Muscle of leg (tissue), 11 donors: ENCODE results near the gene PDRG1. TPM values are rescaled to one million over a fixed set of nuclear protein-coding genes. Genes with fewer than 3 reads are reported as not detected.

Source experiments
- DNase-seq: peaks from one replicate; pipeline ENCODE4 v3.0.0; 2013
- H3K27ac ChIP-seq: one replicate; pipeline ENCODE4 v1.5.1; 2013; ENCODE audit warnings: mild to moderate bottlenecking, low read length, control low read depth
- H3K27me3 ChIP-seq: one replicate; pipeline ENCODE4 v1.6.1; 2013; ENCODE audit warnings: low read length; ENCODE audit not compliant: control insufficient read depth, insufficient read depth
- H3K36me3 ChIP-seq: one replicate; pipeline ENCODE4 v1.6.1; 2013; ENCODE audit warnings: low read length; ENCODE audit not compliant: control insufficient read depth, insufficient read depth
- H3K4me1 ChIP-seq: one replicate; pipeline ENCODE4 v1.6.1; 2013; ENCODE audit warnings: low read length; ENCODE audit not compliant: control insufficient read depth, insufficient read depth
- H3K4me3 ChIP-seq: one replicate; pipeline ENCODE4 v1.5.1; 2013; ENCODE audit warnings: low read length, control low read depth
- H3K9me3 ChIP-seq: replicated peaks from 2 replicates; pipeline ENCODE4 v1.6.1; 2013; ENCODE audit warnings: low read depth, low read length; ENCODE audit not compliant: control insufficient read depth
- WGBS: methylation state at CpG from one replicate; pipeline ENCODE4 v1.1.5; 2013; ENCODE audit warnings: missing lambda C conversion rate; ENCODE audit not compliant: insufficient coverage; 5-methylcytosine and 5-hydroxymethylcytosine counted together
- polyA plus RNA-seq, 8 donors: library from polyadenylated mRNA; unstranded; fragments of 120-200 nt; gene quantifications; one replicate each; pipeline versions ENCODE4 v1.2.1 to v1.2.3, GENCODE V29; 2013; ENCODE audit warnings: inconsistent platforms in 1 of 8, low replicate concordance in 1 of 8; ENCODE audit not compliant: insufficient read length in 8 of 8, insufficient read depth in 1 of 8
- total RNA-seq: library from RNA; stranded (reverse); fragments of 120-200 nt; gene quantifications from one replicate; pipeline ENCODE4 v1.2.4, GENCODE V29; 2013

The PDRG1 gene
- total and polyA plus RNA-seq, 9 donors: 10.9 to 18.8 (median 17.5) TPM

- no peak for DNase-seq
- no peaks in the 10 kb centered on the region for H3K27me3 ChIP-seq
- no peak overlapping the region for H3K27ac ChIP-seq
- H3K36me3 ChIP-seq: no peaks in the 10 kb centered on the region
- no peaks in the 10 kb centered on the region for H3K4me1 ChIP-seq
- H3K4me3 ChIP-seq: no peak overlapping the region
- H3K9me3 ChIP-seq: no peaks in the 10 kb centered on the region
- 63% methylated on average over 3 of the region's 4 CpGs for WGBS
Observed at GRCh38 chr20:31910071-31910803, 41.6 kb downstream of the PDRG1 start.

DNA sequence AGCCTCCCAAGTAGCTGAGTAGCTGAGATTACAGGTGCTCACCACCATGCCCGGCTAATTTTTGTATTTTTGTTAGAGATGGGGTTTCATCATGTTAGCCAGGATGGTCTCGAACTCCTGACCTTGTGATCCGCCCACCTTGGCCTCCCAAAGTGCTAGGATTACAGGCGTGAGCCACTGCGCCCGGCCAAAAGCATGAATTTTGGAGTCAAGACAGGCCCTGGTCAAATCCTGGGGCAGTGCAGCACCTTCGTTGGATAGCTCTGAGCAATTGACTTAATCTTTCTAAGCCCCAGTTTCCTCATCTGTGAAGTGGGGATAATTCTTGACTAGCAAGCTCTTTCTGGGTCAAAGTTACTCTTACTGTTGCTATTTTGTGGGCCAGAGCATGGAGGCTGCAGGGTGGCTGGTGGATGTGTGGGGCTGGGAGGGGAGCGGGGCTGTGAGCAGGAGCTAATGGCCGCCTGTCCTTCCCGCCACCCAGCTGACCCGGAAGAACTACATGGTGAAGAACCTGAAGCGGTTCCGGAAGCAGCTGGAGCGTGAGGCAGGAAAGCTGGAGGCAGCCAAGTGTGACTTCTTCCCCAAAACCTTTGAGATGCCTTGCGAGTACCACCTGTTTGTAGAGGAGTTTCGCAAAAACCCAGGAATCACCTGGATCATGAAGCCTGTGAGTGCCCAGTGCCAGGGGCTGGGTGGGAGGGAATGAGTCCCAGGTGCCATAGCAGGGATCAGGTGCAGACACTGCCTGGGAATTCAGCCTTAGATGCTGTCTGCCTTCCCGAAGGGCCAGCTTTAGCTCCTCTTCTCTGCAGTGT is 42.4 kb downstream of the PDRG1 start:
- no peaks in the 10 kb centered on the region for H3K36me3 ChIP-seq
- no peaks in the 10 kb centered on the region for H3K27me3 ChIP-seq
- WGBS: 85% methylated on average over 15 of the region's 17 CpGs
- DNase-seq: no peak
- H3K9me3 ChIP-seq: no peaks in the 10 kb centered on the region
- H3K4me3 ChIP-seq: no peak overlapping the region
- H3K4me1 ChIP-seq: no peaks in the 10 kb centered on the region
- H3K27ac ChIP-seq: no peak overlapping the region

GRCh38 chr20:31908424-31908823 is 43.4 kb downstream of the PDRG1 start:
- 86% methylated on average over 5 of the region's 11 CpGs for WGBS
- no peaks in the 10 kb centered on the region for H3K27me3 ChIP-seq

DNA sequence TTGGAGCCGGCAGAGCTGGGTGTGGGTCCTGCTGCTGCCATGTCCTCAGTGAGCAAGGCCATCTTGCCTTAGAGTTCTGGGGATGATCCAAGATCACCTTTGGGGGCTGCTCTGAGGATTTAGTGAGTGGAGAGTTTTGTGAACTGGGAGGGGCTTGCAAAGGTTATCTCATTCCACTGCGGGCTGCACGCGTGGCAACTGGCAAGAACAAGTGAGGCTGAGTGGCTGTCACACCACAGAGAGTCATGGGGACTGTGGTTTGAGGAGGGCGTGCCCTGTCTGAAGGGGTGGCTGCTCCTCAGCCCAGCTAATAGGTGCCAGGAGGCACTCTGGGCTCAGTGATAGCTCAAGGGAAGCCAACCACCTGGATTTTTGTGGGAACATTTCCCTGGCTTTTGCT is 43.8 kb downstream of the PDRG1 start:
- Histone ChIP-seq H3K4me3 (no peak overlapping the region), H3K27me3 (no peaks in the 10 kb centered on the region), H3K36me3 (no peaks in the 10 kb centered on the region), H3K9me3 (no peaks in the 10 kb centered on the region), H3K4me1 (no peaks in the 10 kb centered on the region), H3K27ac (no peak overlapping the region)
- no peak for DNase-seq
- WGBS: 92% methylated on average over 4 of the region's 5 CpGs

More at GRCh38 chr20:31908424-31908823, 43.4 kb downstream of the PDRG1 start:
- Histone ChIP-seq H3K4me3 (no peak overlapping the region), H3K27ac (no peak overlapping the region), H3K36me3 (no peaks in the 10 kb centered on the region), H3K4me1 (no peaks in the 10 kb centered on the region), H3K9me3 (no peaks in the 10 kb centered on the region)
- DNase-seq: no peak

DNA sequence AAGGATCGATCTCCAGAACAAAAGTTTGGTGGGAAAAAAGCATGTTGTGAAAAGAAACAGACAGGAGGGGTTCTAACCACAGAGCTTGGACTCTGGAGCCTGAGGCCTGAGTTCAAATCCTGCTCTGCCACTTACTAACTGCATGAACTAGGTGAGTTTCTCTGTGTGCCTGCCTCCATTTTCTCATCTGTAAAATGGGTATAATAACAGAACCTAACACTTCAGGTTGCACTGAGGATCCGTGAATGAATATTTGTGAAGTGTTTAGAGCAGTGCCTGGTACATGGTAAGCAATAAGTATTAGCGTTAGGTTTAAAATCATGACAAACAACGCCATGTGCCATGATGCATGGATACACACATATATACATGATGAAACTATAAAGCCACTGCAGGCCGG is 44.8 kb downstream of the PDRG1 start:
- H3K4me1 ChIP-seq: no peaks in the 10 kb centered on the region
- no peak for DNase-seq
- H3K4me3 ChIP-seq: no peak overlapping the region
- no peaks in the 10 kb centered on the region for H3K36me3 ChIP-seq
- H3K9me3 ChIP-seq: no peaks in the 10 kb centered on the region
- no peaks in the 10 kb centered on the region for H3K27me3 ChIP-seq
- WGBS: no CpG with 5 or more reads among the region's 5 CpGs
- no peak overlapping the region for H3K27ac ChIP-seq

GRCh38 chr20:31906001-31906400 is 45.8 kb downstream of the PDRG1 start:
- no peaks in the 10 kb centered on the region for H3K4me1 ChIP-seq
- no peak overlapping the region for H3K27ac ChIP-seq
- no peaks in the 10 kb centered on the region for H3K36me3 ChIP-seq
- H3K4me3 ChIP-seq: no peak overlapping the region
- no peaks in the 10 kb centered on the region for H3K27me3 ChIP-seq
- 77% methylated on average over 2 of the region's 5 CpGs for WGBS
- no peaks in the 10 kb centered on the region for H3K9me3 ChIP-seq
- DNase-seq: no peak

DNA sequence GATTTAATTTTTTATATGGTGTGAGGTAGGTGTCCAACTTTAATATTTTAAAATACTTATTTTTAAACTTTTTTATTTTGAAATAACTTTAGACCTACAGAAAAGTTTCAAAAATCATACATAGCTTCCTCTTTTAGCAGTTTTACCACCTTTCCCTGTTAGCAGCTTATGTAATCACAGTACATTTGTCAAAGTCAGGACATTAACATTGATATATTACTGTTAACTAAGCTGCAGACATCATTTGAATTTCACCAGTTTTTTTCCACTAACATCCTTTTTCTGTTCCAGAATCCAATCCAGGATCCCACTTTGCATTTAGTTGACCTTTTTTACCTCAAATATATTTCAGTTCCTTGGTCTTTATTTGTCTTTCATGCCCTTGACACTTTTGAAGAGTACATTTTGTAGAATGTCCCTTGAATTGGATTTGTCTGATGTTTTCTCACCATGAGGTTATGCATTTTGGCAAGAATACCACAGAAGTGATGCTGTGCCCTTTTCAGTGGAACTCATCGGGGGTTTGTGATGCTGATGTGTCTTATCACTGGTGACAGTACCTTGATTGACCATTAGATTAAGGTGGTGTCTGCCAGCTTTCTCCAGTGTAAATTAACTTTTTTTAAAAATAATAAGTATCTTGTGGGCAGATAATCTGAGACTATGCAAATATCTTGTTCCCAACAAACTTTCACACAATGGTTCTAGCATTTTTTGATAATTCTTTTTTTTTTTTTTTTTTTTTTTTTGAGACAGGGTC is 48.0 kb downstream of the PDRG1 start:
- Histone ChIP-seq H3K27ac (no peak overlapping the region), H3K4me3 (no peak overlapping the region), H3K9me3 (no peaks in the 10 kb centered on the region), H3K27me3 (no peaks in the 10 kb centered on the region), H3K4me1 (no peaks in the 10 kb centered on the region), H3K36me3 (no peaks in the 10 kb centered on the region)
- WGBS: 80% methylated on average over 1 of the region's 1 CpG
- no peak for DNase-seq

- no peaks in the 10 kb centered on the region for H3K27me3 ChIP-seq
- no peak for DNase-seq
- WGBS: 75% methylated on average over 1 of the region's 6 CpGs
- no peaks in the 10 kb centered on the region for H3K9me3 ChIP-seq
- H3K4me3 ChIP-seq: no peak overlapping the region
- no peaks in the 10 kb centered on the region for H3K4me1 ChIP-seq
- no peaks in the 10 kb centered on the region for H3K36me3 ChIP-seq
- H3K27ac ChIP-seq: no peak overlapping the region
Observed at GRCh38 chr20:31901615-31902014, 50.2 kb downstream of the PDRG1 start.

- no peaks in the 10 kb centered on the region for H3K27me3 ChIP-seq
- H3K9me3 ChIP-seq: no peaks in the 10 kb centered on the region
- 57% methylated on average over 4 of the region's 9 CpGs for WGBS
- H3K4me1 ChIP-seq: no peaks in the 10 kb centered on the region
- no peak for DNase-seq
- no peak overlapping the region for H3K4me3 ChIP-seq
- no peak overlapping the region for H3K27ac ChIP-seq
- no peaks in the 10 kb centered on the region for H3K36me3 ChIP-seq
Observed at GRCh38 chr20:31897541-31897940, 54.3 kb downstream of the PDRG1 start.

- no peaks in the 10 kb centered on the region for H3K9me3 ChIP-seq
- H3K4me3 ChIP-seq: no peak overlapping the region
- no peaks in the 10 kb centered on the region for H3K36me3 ChIP-seq
- no peak overlapping the region for H3K27ac ChIP-seq
- WGBS: 94% methylated on average over 7 of the region's 9 CpGs
- DNase-seq: no peak
- H3K4me1 ChIP-seq: no peaks in the 10 kb centered on the region
- H3K27me3 ChIP-seq: no peaks in the 10 kb centered on the region
Observed at GRCh38 chr20:31896049-31896448, 55.8 kb downstream of the PDRG1 start.
